Stimulated activated CD4-positive, alpha-beta T cell treated with anti-CD3 and anti-CD28 coated beads, Interleukin-4, amount 100 ng/mL, for 24 hours (primary cell): ENCODE data around the gene ENOPH1.
"Not testable (repeated sequence)": the region's sequence is repeated elsewhere in the genome, so short reads cannot be mapped to it uniquely, and the experiment has no call there.

Experiments
- DNase-seq: peaks from one replicate; pipeline ENCODE4 v3.0.0-alpha.2; 2020

ENOPH1 gene

GRCh38 chr4:82428969-82429727, 1.2 kb upstream of the ENOPH1 start:
- DNase-seq = peak; percentile 92

GRCh38 chr4:82429728-82430192, 630 bp upstream of the ENOPH1 start:
- no peak for DNase-seq

GRCh38 chr4:82430964-82431745, 765 bp downstream of the ENOPH1 start:
- DNase-seq = peak; percentile 34

GRCh38 chr4:82431831-82432230, 1.4 kb downstream of the ENOPH1 start:
- no peak for DNase-seq

- no peak for DNase-seq
Observed at GRCh38 chr4:82432596-82432995, 2.2 kb downstream of the ENOPH1 start.

GRCh38 chr4:82433791-82434190, 3.4 kb downstream of the ENOPH1 start:
- DNase-seq = no peak

GRCh38 chr4:82434949-82435348, 4.6 kb downstream of the ENOPH1 start:
- no peak for DNase-seq

- DNase-seq = no peak
Observed at GRCh38 chr4:82436130-82436529, 5.7 kb downstream of the ENOPH1 start.

- no peak for DNase-seq
Observed at GRCh38 chr4:82436780-82437179, 6.4 kb downstream of the ENOPH1 start.

GRCh38 chr4:82437285-82438005, 7.1 kb downstream of the ENOPH1 start:
- DNase-seq = no peak

- no peak for DNase-seq
Observed at GRCh38 chr4:82439088-82439487, 8.7 kb downstream of the ENOPH1 start.

- DNase-seq = no peak
Observed at GRCh38 chr4:82447886-82448285, 17.5 kb downstream of the ENOPH1 start.

- DNase-seq = no peak
Observed at GRCh38 chr4:82450966-82451755, 20.8 kb downstream of the ENOPH1 start.

- DNase-seq = no peak
Observed at GRCh38 chr4:82452026-82452425, 21.6 kb downstream of the ENOPH1 start.

- no peak for DNase-seq
Observed at GRCh38 chr4:82457266-82457665, 26.9 kb downstream of the ENOPH1 start.

- DNase-seq = no peak
Observed at GRCh38 chr4:82458729-82459128, 28.3 kb downstream of the ENOPH1 start.

GRCh38 chr4:82461710-82462109, 31.3 kb downstream of the ENOPH1 start:
- no peak for DNase-seq

- DNase-seq = peak; percentile 87
Observed at GRCh38 chr4:82462415-82462831, 32.0 kb downstream of the ENOPH1 start.

GRCh38 chr4:82463221-82463620, 32.8 kb downstream of the ENOPH1 start:
- DNase-seq = no peak

GRCh38 chr4:82467471-82467870, 37.1 kb downstream of the ENOPH1 start:
- DNase-seq = no peak

- DNase-seq = no peak
Observed at GRCh38 chr4:82469791-82470345, 39.5 kb downstream of the ENOPH1 start.

- DNase-seq = not testable (repeated sequence)
Observed at GRCh38 chr4:82473080-82473479, 42.7 kb downstream of the ENOPH1 start.
